ENCODE results near the gene PTPN21.

- TF ChIP-seq CTCF (IDR thresholded peaks at IDR 0.05) (no peak), ESRRA (IDR thresholded peaks at IDR 0.05; ENCODE audit: borderline replicate concordance, low read length) (no peak), POLR2A (IDR thresholded peaks at IDR 0.05; ENCODE audit: low read length) (no peak), KDM5A (IDR thresholded peaks at IDR 0.05) (no peak), RFX5 (IDR thresholded peaks at IDR 0.05) (no peak), CHD4 (IDR thresholded peaks at IDR 0.05; ENCODE audit: borderline replicate concordance) (no peak), ZSCAN20 (CRISPR knock-in tag; IDR thresholded peaks at IDR 0.05) (no peak), GATA3 (IDR thresholded peaks at IDR 0.05; ENCODE audit: borderline replicate concordance) (no peak)
Observed at GRCh38 chr14:88599326-88599725, 44.5 kb upstream of the PTPN21 start.
